Cardiac fibroblast (primary cell): ENCODE results near the gene CCDC197.

Source experiments
- DNase-seq, 2 donors: peaks; one replicate each; pipeline versions ENCODE4 v3.0.0 to v3.0.0-alpha.2; 2010; ENCODE audit warnings: low read depth in 2 of 2
- H3K4me3 ChIP-seq, 2 donors: replicated peaks in 1 of 2; 1 replicate in 1 of 2; 2 replicates in 1 of 2; pipeline ENCODE4 v1.5.1; 2011; ENCODE audit warnings: low read depth in 2 of 2, low read length in 2 of 2, mild to moderate bottlenecking in 2 of 2, moderate library complexity in 1 of 2
- CTCF ChIP-seq: IDR thresholded peaks from one replicate; pipeline ENCODE4 v1.5.1; 2011; ENCODE audit warnings: low read depth, mild to moderate bottlenecking, low read length, inconsistent platforms

The CCDC197 gene

DNA sequence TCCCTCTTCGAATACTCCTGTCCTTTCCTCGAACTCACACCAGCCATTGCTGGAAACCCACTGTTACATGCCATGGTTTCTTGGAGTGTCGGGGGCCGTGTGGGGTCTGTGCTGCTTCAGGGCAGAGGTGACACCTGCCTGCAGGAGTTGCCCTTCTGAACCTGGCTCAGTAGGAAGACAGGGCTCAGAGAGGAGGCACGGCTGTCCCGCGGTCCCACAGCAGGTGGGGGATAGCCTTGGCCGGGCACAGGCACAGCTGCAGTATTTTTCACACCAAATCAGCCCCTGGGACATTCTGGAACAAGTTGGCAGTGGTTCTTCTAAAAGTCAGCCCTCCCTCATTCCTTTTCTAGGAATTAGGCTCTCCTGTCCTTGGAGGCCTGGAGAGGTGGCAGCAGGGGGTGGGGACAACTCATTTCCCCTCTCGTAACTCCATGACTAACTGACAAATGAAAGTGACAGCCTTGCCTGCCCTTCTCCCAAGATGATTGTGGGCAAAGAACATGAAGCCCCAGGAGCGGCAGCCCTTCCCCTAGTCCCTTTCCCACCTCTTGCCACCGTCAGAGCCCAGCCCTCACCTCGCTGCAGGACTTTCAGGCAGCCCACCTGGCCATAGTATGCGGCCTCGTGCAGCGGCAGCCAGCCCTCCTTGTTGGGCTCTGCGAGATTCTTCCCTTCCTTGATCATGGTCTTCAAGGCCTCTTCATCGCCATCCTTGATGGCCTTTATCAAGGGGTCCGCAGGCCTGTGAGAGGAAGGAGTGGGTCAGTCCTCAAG lies 43.2 kb upstream of the CCDC197 start:
- no peak for TF ChIP-seq CTCF
- DNase-seq: no peak
- no peak overlapping the region for H3K4me3 ChIP-seq

DNA sequence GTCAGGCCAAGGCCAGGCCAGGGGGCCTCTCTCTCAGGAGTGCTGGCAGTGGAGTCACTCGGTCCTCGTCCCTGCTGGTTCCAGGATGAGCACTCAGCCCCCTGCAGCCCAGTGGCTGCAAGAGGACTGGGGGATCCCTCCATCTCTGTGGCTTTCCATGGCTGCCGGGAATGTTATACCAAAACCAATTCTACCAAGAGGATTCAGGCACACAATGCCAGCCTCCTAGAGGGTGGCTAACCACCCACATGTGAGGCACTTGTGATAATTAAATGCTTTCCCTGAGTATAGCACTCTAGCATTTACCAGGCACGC lies 42.6 kb upstream of the CCDC197 start:
- no peak for TF ChIP-seq CTCF
- H3K4me3 ChIP-seq: no peak overlapping the region
- no peak for DNase-seq

DNA sequence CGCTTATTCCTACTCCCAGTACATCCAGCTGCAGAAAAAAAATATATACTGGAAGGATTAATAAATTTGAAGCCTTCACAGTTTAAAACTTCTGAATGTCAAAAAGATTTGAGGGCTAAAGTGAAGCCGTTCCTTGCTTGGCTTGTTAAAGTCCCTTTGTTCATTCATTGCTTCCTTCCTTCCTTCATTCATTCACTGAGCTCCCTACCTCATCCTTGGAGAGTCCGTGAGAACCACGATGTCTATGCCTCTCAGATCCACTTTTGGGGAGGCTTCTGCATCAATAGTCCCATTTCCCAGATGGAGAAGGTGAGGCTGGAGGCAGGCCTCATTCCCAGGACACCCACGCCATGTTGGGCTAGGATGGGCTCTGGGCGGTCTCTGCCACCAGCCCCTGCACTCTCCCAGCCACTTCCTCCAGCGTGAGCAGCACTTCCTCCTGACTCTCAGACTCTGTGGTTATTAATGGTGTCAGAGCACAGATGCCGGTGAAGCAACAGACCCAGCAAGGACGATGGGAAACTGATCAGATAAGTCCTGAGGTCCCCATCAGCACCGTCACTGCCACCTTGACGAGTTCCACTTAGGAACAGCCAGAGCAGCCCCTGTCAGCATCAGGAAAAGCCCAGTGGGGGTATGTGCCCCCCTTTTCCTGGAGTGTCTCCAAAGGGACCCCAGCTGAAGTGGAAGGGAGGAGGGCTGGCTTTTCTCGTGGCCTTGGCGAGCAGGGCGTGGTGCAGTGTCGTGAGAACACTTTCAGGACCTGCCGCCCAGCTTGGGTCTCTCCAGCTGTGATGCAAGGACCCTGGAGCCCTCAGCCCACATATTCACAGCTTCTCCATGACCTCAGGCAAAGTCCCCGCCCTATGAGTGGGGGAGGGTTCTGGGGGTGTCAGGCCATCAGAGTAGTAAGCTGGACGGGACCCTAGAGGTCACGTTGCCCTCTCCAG lies 41.9 kb upstream of the CCDC197 start:
- no peak for DNase-seq
- no peak for TF ChIP-seq CTCF
- no peak overlapping the region for H3K4me3 ChIP-seq

DNA sequence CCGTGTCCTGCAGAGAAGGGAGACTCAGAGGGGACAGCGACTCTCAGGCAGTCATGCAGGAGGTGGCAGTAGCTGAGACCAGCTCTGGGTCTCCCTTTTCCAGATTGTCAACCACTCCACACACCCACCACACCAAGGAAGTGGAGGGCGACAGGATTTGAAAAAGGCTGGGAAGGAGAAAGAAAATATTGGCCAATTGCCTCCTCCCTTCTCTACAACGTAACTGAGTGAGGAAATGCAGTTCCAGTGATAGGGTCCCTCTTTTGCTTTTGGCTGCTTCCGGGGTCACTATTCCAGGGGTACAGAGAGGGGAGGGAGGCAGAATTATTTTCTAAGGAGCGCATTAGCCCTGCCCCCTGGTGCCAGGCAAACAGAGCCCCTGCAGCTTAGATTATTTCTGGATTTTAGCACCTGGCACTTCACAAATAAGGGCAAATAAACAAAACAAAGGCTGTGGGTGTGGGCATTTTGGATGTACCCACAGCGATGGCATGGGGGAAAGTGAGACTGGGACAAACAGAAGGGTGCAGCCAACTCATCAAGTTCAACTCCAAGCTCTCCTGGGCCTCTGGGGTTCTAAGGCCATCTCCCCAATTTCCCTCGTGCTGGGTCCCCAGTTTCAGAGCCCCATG lies 41.1 kb upstream of the CCDC197 start:
- no peak for TF ChIP-seq CTCF
- no peak overlapping the region for H3K4me3 ChIP-seq

DNA sequence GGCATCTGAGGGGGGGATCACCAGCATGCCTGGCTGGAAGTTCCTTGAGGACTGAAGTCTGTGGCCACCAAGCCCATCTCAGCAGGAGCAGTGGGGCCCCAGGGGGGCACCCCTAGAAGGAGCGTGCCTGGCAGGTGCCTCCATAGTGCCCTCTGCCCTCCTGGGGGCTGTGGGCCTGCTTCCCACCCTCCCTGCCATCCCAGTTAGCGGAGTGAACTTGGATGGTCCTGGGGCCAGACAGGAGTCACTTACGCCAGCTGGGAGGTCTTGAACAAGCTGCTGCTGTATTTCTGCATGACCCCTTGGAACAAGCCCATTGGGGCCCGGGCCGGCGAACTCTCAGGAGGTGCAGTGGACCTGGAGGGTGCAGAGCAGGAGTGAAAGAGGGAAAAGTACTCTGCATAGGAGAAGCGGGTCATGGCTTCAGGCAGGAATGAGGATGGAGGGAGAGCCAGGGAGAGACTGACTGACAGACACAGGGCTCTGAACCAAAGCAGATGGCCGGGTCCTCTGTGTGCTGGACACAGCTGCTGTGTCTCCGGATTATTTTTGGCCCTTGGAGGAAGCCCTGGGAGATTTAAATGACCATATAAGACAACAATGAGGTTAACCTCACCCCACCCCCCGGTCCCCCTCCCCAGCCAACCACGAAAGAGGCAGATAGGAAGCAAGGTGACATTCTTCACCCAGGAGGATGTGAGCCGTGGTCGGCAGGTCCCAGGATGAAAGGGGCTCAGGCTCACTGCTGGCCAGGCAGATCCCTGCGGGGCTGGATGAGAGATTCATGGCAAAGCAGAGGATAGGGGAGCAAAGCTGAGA lies 40.4 kb upstream of the CCDC197 start:
- H3K4me3 ChIP-seq: no peak overlapping the region
- no peak for TF ChIP-seq CTCF
- DNase-seq: no peak

More for the DNA sequence above, 41.1 kb upstream of the CCDC197 start:
- DNase-seq: no peak

DNA sequence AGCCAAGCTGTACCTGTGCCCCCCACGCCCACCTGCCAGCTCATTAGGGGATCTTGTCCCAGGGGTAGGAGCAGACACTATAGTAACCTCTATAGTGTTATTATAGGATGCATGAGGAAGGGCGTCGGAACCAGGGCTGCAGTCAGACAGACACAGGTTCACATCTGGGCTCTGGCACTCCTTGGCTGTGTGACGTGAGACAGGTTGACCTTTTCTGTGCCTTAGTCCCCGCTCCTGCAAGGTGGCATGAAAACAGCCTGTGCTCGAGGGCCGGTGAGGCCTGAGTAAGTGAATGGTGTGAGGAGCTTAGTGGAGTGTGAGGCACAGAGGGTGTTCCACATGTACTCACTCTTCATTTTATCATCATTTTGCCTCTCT lies 39.8 kb upstream of the CCDC197 start:
- H3K4me3 ChIP-seq: no peak overlapping the region
- DNase-seq: no peak
- no peak for TF ChIP-seq CTCF
